RCC 7860 (cell line): ENCODE data around the gene TMEM98.
"Not testable (repeated sequence)": the region's sequence is repeated elsewhere in the genome, so short reads cannot be mapped to it uniquely, and the experiment has no call there.

Experiments
- DNase-seq: peaks from one replicate; pipeline ENCODE4 v3.0.0-alpha.2; 2015; ENCODE audit warnings: low spot score
- FAIRE-seq: peaks from 2 replicates; lab custom pipeline; 2012; peaks lifted over from hg19 to GRCh38; lab: Jason Lieb, UNC

Gene TMEM98

GRCh38 chr17:32927724-32928585 is at the start of gene TMEM98:
Gene TMEM98, plus strand, starts transcription at chr17:32928153. Its CDS starts 3,376 bp downstream, at chr17:32931529.
- DNase-seq (no peak), FAIRE-seq (no peak)

GRCh38 chr17:32878211-32878610 is 49.7 kb upstream of the TMEM98 start:
- DNase-seq, result no peak
- FAIRE-seq, result no peak

DNA sequence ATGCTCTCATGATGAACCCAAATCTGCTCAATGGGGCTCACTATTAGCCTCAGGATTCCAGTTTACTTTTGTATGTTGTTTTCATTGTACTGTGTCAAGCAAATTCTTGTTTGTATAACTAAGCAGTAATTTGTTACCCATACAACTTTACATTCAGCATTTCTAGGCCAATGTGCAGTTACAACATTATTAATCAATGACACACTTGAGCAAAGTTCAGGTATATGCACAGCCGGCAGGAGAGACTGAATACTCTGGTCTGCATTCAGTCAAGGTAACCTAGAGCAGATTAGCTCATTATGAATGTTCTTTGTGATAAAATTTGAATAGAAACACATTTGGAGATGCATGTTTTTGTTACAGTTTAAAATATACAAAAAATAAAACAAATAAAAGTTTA is 48.8 kb upstream of the TMEM98 start:
- FAIRE-seq, result no peak
- no peak for DNase-seq

- FAIRE-seq (no peak), DNase-seq (no peak)
Observed at GRCh38 chr17:32880671-32881453, 47.1 kb upstream of the TMEM98 start.

DNA sequence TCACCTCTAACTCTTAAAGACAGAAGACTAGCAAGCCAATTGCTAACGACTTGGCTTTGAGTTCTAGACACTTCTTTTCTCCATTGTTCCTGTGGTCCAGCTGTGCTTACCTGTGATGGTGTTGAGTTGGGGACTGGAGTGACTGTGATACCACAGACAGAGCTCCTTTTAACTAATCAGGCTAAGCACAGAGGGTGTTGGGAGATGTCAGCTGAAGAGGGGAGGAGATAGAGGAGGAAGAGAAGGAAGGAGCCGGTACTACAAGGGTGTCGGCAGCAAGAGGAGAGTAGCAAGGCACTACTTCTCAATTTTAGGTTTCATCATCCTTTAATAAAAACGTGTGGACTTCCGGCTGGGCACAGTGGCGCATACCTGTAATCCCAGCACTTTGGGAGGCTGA is 45.9 kb upstream of the TMEM98 start:
- FAIRE-seq (no peak), DNase-seq (no peak)

DNA sequence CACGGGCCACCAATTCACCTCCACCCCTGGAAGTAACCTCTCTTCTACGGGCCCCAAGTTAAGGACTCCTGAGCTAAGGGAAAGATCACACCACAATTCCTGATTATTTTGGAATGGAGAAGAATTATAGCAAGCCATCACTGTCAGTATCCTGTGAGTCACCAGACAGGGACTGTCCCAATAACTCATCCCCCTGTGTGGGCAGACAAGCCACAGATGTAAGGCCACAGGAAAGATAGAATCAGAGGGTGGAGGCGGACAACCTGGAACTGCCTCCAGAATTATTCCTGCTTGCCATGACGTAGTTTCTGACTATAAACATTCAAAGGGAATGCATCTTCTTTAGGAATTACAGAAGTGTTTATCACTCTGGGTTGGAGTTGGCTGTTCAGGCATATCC is 45.2 kb upstream of the TMEM98 start:
- FAIRE-seq (no peak), DNase-seq (peak; percentile 13)

DNA sequence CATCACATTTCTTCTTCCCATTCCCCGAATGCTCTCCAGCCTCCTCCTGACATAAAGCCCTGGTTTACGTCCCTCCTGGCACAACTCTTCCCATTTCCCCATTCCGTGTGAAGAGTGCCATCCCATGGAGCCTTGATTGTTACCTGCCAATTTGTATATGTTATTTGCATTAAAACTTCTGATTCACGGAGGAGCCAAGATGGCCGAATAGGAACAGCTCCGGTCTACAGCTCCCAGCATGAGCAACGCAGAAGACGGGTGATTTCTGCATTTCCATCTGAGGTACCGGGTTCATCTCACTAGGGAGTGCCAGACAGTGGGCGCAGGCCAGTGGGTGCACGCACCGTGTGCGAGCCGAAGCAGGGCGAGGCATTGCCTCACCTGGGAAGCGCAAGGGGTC is 41.0 kb upstream of the TMEM98 start:
- FAIRE-seq, DNase-seq: not testable (repeated sequence)

DNA sequence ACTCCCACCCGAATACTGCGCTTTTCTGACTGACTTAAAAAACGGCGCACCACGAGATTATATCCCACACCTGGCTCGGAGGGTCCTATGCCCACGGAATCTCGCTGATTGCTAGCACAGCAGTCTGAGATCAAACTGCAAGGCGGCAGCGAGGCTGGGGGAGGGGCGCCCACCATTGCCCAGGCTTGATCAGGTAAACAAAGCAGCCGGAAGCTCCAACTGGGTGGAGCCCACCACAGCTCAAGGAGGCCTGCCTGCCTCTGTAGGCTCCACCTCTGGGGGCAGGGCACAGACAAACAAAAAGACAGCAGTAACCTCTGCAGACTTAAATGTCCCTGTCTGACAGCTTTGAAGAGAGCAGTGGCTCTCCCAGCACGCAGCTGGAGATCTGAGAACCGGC is 40.5 kb upstream of the TMEM98 start:
- not testable (repeated sequence) for FAIRE-seq, DNase-seq

GRCh38 chr17:32894245-32894644 is 33.7 kb upstream of the TMEM98 start:
- DNase-seq, result no peak
- FAIRE-seq, result no peak

GRCh38 chr17:32896647-32897258 is 31.2 kb upstream of the TMEM98 start:
- DNase-seq, result no peak
- FAIRE-seq, result no peak

DNA sequence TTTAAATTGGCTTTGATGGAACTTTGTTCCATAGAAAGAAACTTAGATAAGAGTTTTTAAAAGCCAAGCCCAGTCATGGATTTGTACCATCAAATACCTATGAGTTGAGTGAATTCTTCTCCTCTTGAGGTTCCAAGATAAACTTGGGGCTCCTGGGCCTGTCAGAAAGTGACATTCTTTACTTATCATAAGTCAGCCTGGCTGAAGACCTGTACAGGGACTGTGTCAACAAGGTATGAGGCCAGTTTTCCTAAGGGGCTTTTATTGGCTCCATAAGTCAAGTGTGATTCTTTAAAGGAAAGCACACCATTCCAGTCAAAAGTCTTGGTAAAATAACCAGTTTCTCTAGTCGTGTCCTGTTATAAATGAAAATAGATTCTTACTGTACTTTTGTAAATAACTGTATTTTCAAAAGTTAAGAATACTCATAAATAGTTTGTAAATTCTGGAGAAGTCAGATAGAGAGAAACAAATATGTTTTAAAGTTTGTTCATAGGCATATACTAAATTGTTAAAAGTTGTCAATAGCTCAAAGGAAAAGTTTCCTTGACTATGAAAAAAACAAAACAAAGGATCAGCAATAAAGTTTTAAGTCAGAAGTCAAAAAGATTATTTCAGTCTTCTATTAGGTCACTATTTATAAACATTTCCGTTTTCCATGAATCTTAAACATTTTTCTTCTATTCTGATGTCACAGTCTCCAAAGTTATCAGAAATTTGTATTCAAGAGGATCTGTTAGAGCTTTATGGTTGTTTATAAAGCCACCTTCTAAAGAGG is 28.5 kb upstream of the TMEM98 start:
- no peak for DNase-seq
- FAIRE-seq, result no peak

- DNase-seq (no peak), FAIRE-seq (no peak)
Observed at GRCh38 chr17:32901743-32902142, 26.2 kb upstream of the TMEM98 start.

DNA sequence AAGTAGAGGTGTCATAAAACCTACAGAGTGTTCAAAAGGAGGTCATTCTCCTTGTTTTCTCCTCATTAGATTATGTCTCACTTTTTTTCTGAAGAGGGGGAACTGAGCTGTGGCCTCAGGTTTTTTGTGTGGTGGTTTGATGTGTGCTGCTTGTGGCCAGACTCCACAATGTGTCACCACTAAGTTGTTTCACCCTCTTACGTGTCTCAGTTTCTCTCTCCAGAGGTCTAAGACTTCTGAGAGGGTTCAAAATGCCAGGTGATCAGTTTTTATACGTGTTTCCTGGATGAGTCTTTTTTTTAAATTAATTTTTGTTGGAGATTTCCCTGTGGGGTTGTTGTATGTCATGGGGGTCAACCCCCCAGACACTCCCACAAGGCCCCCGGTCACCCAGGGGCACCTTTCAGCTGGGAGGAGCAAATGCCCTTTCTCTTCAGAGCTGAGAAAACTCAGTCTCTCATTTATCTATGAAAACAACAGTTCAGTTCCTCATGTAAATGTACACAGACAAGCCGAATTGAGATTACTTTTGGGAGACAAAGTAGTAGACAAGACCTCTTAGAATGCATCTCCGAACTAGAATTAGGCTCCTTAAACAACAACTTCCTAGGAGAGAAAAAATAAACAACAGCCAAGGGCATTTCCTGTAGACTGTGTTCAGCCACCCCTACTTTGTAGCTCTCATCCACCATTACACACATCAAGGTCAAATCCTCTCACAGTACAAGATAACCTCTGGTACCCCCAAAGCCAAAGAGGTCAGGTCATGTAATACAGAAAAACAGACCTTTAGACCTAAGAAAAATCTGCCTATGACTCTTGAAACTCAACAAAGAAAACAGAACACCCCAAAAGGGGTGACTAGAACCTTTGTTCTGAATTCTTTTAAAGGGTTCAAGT is 23.9 kb upstream of the TMEM98 start:
- no peak for DNase-seq
- no peak for FAIRE-seq

DNA sequence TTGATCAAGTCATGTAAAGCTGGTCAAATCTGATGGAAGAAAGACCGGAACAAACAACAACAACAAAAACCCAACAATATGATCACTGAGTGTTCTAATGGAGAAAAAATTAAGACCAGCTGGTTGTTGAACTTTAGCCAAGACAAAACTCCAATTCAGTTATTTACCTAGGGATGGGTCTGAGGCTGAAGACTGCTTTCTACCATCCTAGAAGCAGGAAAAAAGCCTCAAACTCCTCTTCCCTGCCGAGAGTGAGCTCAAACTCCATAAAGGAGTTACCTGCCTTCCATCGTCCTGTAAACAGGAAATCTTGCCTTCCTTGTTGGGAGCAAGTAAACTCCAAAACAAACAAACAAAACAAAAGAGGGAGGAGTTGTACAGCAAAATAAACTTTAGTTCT is 23.1 kb upstream of the TMEM98 start:
- DNase-seq (no peak), FAIRE-seq (no peak)

GRCh38 chr17:32907583-32907982 is 20.4 kb upstream of the TMEM98 start:
- no peak for FAIRE-seq

GRCh38 chr17:32909787-32910369 is 18.1 kb upstream of the TMEM98 start:
- DNase-seq (peak; percentile 40), FAIRE-seq (peak; percentile 41)

More at GRCh38 chr17:32907583-32907982, 20.4 kb upstream of the TMEM98 start:
- DNase-seq, result no peak

DNA sequence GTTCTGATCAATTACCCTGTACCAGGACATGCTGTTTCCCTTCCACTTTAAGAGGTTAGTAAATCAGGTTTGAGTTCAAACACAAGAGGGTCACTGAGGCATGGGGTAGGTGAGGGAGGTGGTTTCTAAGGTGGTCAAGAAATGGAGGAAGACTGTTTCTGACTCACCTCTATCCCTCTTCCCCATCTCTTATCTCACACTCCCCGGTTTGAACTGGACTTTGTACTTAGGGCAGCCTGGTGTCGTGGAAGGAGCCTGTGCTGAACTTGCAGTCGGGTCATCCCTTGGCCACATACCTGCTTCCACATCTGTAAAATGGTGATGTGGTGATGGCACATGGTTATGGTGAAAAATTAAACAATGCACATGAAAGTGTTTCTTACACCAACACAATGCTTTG is 17.2 kb upstream of the TMEM98 start:
- FAIRE-seq (no peak), DNase-seq (no peak)

DNA sequence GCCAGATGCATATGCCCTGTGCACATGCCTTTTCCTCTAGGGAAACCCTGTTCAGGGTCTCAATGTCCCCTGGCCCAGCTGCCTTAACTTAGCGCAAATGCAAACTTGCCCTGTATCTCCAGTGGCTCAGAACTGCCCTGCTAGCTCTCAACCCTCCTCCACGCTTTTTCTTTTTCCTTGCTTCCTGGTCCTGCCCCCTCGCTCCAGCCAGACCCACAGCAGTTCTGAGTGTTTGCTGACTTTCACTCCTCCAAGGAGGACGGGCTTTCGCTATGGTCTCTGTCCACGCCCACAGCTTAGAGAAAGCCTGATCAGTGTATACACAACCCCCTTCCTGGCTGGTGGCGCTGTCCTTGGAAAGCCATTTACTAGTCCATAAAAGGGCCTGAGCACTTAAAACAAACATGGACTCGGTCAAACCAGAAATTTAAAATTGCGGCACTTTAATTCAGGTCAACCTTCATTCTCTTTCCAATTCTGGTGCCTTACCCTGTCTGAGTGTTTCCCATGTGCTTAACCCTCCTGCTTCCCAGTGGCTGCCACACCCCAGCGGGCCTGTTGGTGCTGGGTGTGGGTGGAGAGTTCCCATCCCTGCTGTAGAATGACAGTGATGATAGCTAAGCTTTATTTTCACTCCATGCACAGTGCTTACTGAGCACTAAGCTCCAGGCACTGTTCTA is 15.6 kb upstream of the TMEM98 start:
- FAIRE-seq (no peak), DNase-seq (no peak)

- DNase-seq (no peak), FAIRE-seq (no peak)
Observed at GRCh38 chr17:32913593-32913992, 14.4 kb upstream of the TMEM98 start.
